NB4 (cell line): ENCODE measurements around the gene KRT36.

ENCODE experiments used
- MAX ChIP-seq: IDR thresholded peaks from 2 replicates; pipeline ENCODE4 v1.6.1; 2011; ENCODE audit warnings: low read depth, low read length
- POLR2A ChIP-seq: IDR thresholded peaks from 2 replicates; pipeline ENCODE4 v1.6.1; 2011; ENCODE audit warnings: mild to moderate bottlenecking; ENCODE audit not compliant: insufficient read length; ENCODE audit errors: extremely low read depth
- TF ChIP-seq, protein P1 (sequence below): IDR thresholded peaks from one replicate; pipeline ENCODE4 v1.5.1; 2012; ENCODE audit warnings: low read depth, low read length

DNA sequence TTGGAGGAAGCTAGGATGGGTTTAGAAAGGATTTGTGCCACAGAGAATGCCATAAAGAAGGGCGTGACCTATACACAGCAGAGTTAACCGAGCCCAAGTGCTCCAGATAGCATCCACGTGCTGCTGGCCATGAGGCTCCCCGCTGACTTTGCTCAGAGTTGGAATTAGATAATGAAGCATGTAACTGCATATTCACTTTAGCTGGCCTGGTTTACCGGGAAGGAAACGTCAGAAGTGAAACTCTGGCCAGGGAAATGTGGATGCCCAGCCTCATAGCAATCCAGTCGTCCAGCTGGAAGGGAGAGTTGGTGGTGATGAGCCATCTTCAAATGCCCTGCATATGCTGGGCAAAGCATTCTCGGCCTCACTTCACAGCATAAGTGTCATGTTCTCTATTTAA lies 14.8 kb downstream of the KRT36 start:
- TF ChIP-seq POLR2A (no peak), MAX (no peak)
- TF ChIP-seq, protein P1, sequence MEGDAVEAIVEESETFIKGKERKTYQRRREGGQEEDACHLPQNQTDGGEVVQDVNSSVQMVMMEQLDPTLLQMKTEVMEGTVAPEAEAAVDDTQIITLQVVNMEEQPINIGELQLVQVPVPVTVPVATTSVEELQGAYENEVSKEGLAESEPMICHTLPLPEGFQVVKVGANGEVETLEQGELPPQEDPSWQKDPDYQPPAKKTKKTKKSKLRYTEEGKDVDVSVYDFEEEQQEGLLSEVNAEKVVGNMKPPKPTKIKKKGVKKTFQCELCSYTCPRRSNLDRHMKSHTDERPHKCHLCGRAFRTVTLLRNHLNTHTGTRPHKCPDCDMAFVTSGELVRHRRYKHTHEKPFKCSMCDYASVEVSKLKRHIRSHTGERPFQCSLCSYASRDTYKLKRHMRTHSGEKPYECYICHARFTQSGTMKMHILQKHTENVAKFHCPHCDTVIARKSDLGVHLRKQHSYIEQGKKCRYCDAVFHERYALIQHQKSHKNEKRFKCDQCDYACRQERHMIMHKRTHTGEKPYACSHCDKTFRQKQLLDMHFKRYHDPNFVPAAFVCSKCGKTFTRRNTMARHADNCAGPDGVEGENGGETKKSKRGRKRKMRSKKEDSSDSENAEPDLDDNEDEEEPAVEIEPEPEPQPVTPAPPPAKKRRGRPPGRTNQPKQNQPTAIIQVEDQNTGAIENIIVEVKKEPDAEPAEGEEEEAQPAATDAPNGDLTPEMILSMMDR, result no peak
